Liver (tissue), 9 donors: ENCODE data around the gene PEX7. TPM values are rescaled to one million over a fixed set of nuclear protein-coding genes. Genes with fewer than 3 reads are reported as not detected.
"Not testable (repeated sequence)": the region's sequence is repeated elsewhere in the genome, so short reads cannot be mapped to it uniquely, and the experiment has no call there.

ENCODE experiments used
- DNase-seq: peaks from one replicate; pipeline ENCODE4 v3.0.0-alpha.2; 2017; ENCODE audit warnings: low spot score
- H3K27ac ChIP-seq, 2 donors: one replicate each; pipeline ENCODE4 v1.7.0; 2013; ENCODE audit warnings: inconsistent platforms in 2 of 2, low read length in 2 of 2, control low read depth in 1 of 2, low read depth in 1 of 2, mild to moderate bottlenecking in 1 of 2
- H3K27me3 ChIP-seq, 4 donors: one replicate each; pipeline versions ENCODE4 v1.6.1 to v1.7.0; 2013; ENCODE audit warnings: low read length in 3 of 4, inconsistent platforms in 1 of 4, mild to moderate bottlenecking in 1 of 4, moderate library complexity in 1 of 4; ENCODE audit not compliant: control insufficient read depth in 4 of 4, insufficient read depth in 4 of 4
- H3K36me3 ChIP-seq, 4 donors: one replicate each; pipeline versions ENCODE4 v1.6.1 to v1.7.0; 2013; ENCODE audit warnings: low read length in 3 of 4, mild to moderate bottlenecking in 3 of 4, low read depth in 1 of 4, moderate library complexity in 1 of 4; ENCODE audit not compliant: control insufficient read depth in 4 of 4, insufficient read depth in 3 of 4
- H3K4me1 ChIP-seq, 4 donors: one replicate each; pipeline versions ENCODE4 v1.6.1 to v1.7.0; 2013; ENCODE audit warnings: low read length in 3 of 4, mild to moderate bottlenecking in 3 of 4, moderate library complexity in 1 of 4; ENCODE audit not compliant: control insufficient read depth in 4 of 4, insufficient read depth in 4 of 4
- H3K4me3 ChIP-seq, 3 donors: one replicate each; pipeline versions ENCODE4 v1.6.1 to v1.7.0; 2013; ENCODE audit warnings: low read length in 3 of 3, control low read depth in 1 of 3, low read depth in 1 of 3, mild to moderate bottlenecking in 1 of 3
- H3K9ac ChIP-seq, 2 donors: one replicate each; pipeline ENCODE4 v1.7.0; 2013; ENCODE audit warnings: low read length in 2 of 2, mild to moderate bottlenecking in 2 of 2, moderate library complexity in 2 of 2, control low read depth in 1 of 2, low read depth in 1 of 2
- H3K9me3 ChIP-seq, 4 donors: one replicate each; pipeline versions ENCODE4 v1.6.1 to v1.7.0; 2013; ENCODE audit warnings: low read length in 3 of 4; ENCODE audit not compliant: control insufficient read depth in 4 of 4
- ATF3 ChIP-seq: IDR thresholded peaks from 2 replicates; pipeline ENCODE4 v1.6.1; 2016; ENCODE audit warnings: antibody characterized with exemption
- CTCF ChIP-seq: fragments of 150-350 bp; IDR thresholded peaks from 2 replicates; pipeline ENCODE4 v1.5.1; 2017; ENCODE audit warnings: improper control_type of control experiment, low read depth, low read length; ENCODE audit not compliant: missing input control
- EGR1 ChIP-seq, 2 donors: IDR thresholded peaks; 2 replicates each; pipeline ENCODE4 v1.6.1; 2016 to 2018; ENCODE audit warnings: antibody characterized with exemption in 2 of 2, low read depth in 2 of 2
- FOXA2 ChIP-seq: IDR thresholded peaks from 2 replicates; pipeline ENCODE4 v1.6.1; 2016; ENCODE audit warnings: antibody characterized with exemption
- GABPA ChIP-seq, 2 donors: IDR thresholded peaks in 1 of 2; conservative IDR thresholded peaks in 1 of 2; 2 replicates each; pipeline ENCODE4 v1.6.1; 2016; ENCODE audit warnings: antibody characterized with exemption in 2 of 2, mild to moderate bottlenecking in 1 of 2, moderate library complexity in 1 of 2
- HNF4A ChIP-seq, 2 donors: conservative IDR thresholded peaks; 2 replicates each; pipeline ENCODE4 v1.6.1; 2016; ENCODE audit warnings: antibody characterized with exemption in 2 of 2, mild to moderate bottlenecking in 2 of 2
- HNF4G ChIP-seq: IDR thresholded peaks from 2 replicates; pipeline ENCODE4 v1.6.1; 2016; ENCODE audit warnings: antibody characterized with exemption
- JUND ChIP-seq, 2 donors: IDR thresholded peaks; 2 replicates each; pipeline ENCODE4 v1.6.1; 2016; ENCODE audit warnings: antibody characterized with exemption in 2 of 2
- MAX ChIP-seq: IDR thresholded peaks from 2 replicates; pipeline ENCODE4 v1.6.1; 2016; ENCODE audit warnings: antibody characterized with exemption
- NR2F2 ChIP-seq: IDR thresholded peaks from 2 replicates; pipeline ENCODE4 v1.6.1; 2016; ENCODE audit warnings: antibody characterized with exemption
- RAD21 ChIP-seq, 2 donors: IDR thresholded peaks; 2 replicates each; pipeline ENCODE4 v1.6.1; 2016; ENCODE audit warnings: antibody characterized with exemption in 2 of 2, mild to moderate bottlenecking in 2 of 2
- SP1 ChIP-seq: IDR thresholded peaks from 2 replicates; pipeline ENCODE4 v1.6.1; 2018; ENCODE audit warnings: antibody characterized with exemption, mild to moderate bottlenecking
- TAF1 ChIP-seq: conservative IDR thresholded peaks from 2 replicates; pipeline ENCODE4 v1.6.1; 2016; ENCODE audit warnings: antibody characterized with exemption, mild to moderate bottlenecking
- YY1 ChIP-seq: IDR thresholded peaks from 2 replicates; pipeline ENCODE4 v1.6.1; 2016; ENCODE audit warnings: antibody characterized with exemption, mild to moderate bottlenecking
- ZBTB33 ChIP-seq: IDR thresholded peaks from 2 replicates; pipeline ENCODE4 v1.6.1; 2016; ENCODE audit warnings: antibody characterized with exemption
- WGBS: extraction: QIAGEN DNeasy Blood & Tissue Kit; methylation state at CpG from one replicate; pipeline ENCODE4 v1.1.7; 2013; 5-methylcytosine and 5-hydroxymethylcytosine counted together
- polyA plus RNA-seq, 2 donors: library from polyadenylated mRNA; stranded (reverse) in 1 of 2; unstranded in 1 of 2; fragments of 200-250 nt in 1 of 2; fragments of >200 nt in 1 of 2; fragmentation: Nextera tagmentation in 1 of 2; extraction: Ambion mirVana in 1 of 2; gene quantifications; one replicate each; pipeline versions ENCODE4 v1.2.1 to v1.2.3, GENCODE V29; 2013 to 2015
- total RNA-seq, 2 donors: library from RNA; depleted of rRNA; stranded (reverse); fragments of >200 nt; gene quantifications; one replicate each; pipeline ENCODE4 v1.2.3, GENCODE V29; 2014
- donor health status: healthy.
- donor health status: healthy.
- donor health status: healthy.
- donor health status: healthy.
- donor health status: healthy.

PEX7 gene
- total and polyA plus RNA-seq, 4 donors, result 5.2 to 7.5 (median 6.2) TPM

- not testable (repeated sequence) for H3K27ac ChIP-seq, H3K36me3 ChIP-seq, DNase-seq, H3K9ac ChIP-seq, H3K27me3 ChIP-seq, H3K4me1 ChIP-seq, H3K4me3 ChIP-seq, H3K9me3 ChIP-seq
- 94% methylated on average over 3 of the region's 3 CpGs for WGBS
Observed at GRCh38 chr6:136949957-136950356, 127.6 kb downstream of the PEX7 start.

GRCh38 chr6:136950436-136951126 is 128.2 kb downstream of the PEX7 start:
- Histone ChIP-seq H3K4me3 (no peak overlapping the region), H3K9me3 (no peaks in the 10 kb centered on the region), H3K27me3 (peaks cover 0 to 4% (median 0%) of the 10 kb centered on the region in 4 donors), H3K9ac (no peak overlapping the region), H3K36me3 (no peaks in the 10 kb centered on the region), H3K27ac (no peak overlapping the region), H3K4me1 (no peaks in the 10 kb centered on the region)
- 94% methylated on average over 4 of the region's 4 CpGs for WGBS
- no peak for TF ChIP-seq SP1
- TF ChIP-seq HNF4A (conservative IDR thresholded peaks at IDR 0.05), result no peak
- TF ChIP-seq ZBTB33, result no peak
- DNase-seq, result no peak

GRCh38 chr6:136952714-136953260 is 130.4 kb downstream of the PEX7 start:
- 74% methylated on average over 7 of the region's 7 CpGs for WGBS
- no peak overlapping the region for H3K27ac ChIP-seq
- DNase-seq, result no peak

More at GRCh38 chr6:136952714-136953260, 130.4 kb downstream of the PEX7 start:
- Histone ChIP-seq H3K27me3 (peaks cover 0 to 8% (median 0%) of the 10 kb centered on the region in 4 donors), H3K4me1 (peaks cover 0 to 2% (median 0%) of the 10 kb centered on the region in 4 donors), H3K4me3 (no peak overlapping the region), H3K36me3 (no peaks in the 10 kb centered on the region), H3K9ac (no peak overlapping the region), H3K9me3 (no peaks in the 10 kb centered on the region)
- TF ChIP-seq CTCF (no peak), ATF3 (no peak), HNF4A (conservative IDR thresholded peaks at IDR 0.05) (no peak), FOXA2 (no peak), HNF4G (no peak), RAD21 (IDR thresholded peaks at IDR 0.05) (no peak), NR2F2 (no peak), GABPA (IDR thresholded peaks at IDR 0.05 in 1 of 2, conservative IDR thresholded peaks at IDR 0.05 in 1 of 2) (no peak), SP1 (no peak), MAX (no peak), EGR1 (IDR thresholded peaks at IDR 0.05; ENCODE audit: low read depth in 2 of 2) (no peak), YY1 (no peak), JUND (IDR thresholded peaks at IDR 0.05) (no peak), TAF1 (no peak)
